GM23338 (cell line): ENCODE data around the gene PNMA8B. TPM values are rescaled to one million over a fixed set of nuclear protein-coding genes. Genes with fewer than 3 reads are reported as not detected.

Source experiments
- ATAC-seq: fragments of 200-7000 bp; cut with Tn5 transposase; 3 replicates; pipeline ENCODE4 v1.9.1; 2020
- DNase-seq: peaks from one replicate; pipeline ENCODE4 v3.0.0-alpha.2; 2015; ENCODE audit warnings: low spot score
- H2AFZ ChIP-seq: fragments of 200-600 bp; sonication (generic); 2 replicates; pipeline ENCODE4 v1.8.0; 2016; ENCODE audit warnings: antibody characterized with exemption, mild to moderate bottlenecking, moderate library complexity
- H3F3A ChIP-seq: fragments of 200-600 bp; sonication (generic); replicated peaks from 2 replicates; pipeline ENCODE4 v1.8.0; 2017; ENCODE audit warnings: antibody characterized with exemption, mixed run types, low read depth
- H3K27ac ChIP-seq: fragments of 200-600 bp; sonication (generic); 2 replicates; pipeline ENCODE4 v1.6.1; 2016; ENCODE audit warnings: low read depth
- H3K27me3 ChIP-seq: fragments of 200-600 bp; sonication (generic); 2 replicates; pipeline ENCODE4 v1.8.0; 2016; ENCODE audit warnings: mild to moderate bottlenecking, mixed run types, moderate library complexity; ENCODE audit not compliant: insufficient read depth
- H3K36me3 ChIP-seq: fragments of 200-600 bp; sonication (generic); 2 replicates; pipeline ENCODE4 v1.8.0; 2016; ENCODE audit warnings: mild to moderate bottlenecking; ENCODE audit not compliant: insufficient read depth
- H3K4me1 ChIP-seq: fragments of 200-600 bp; sonication (generic); 2 replicates; pipeline ENCODE4 v1.8.0; 2016; ENCODE audit warnings: mild to moderate bottlenecking, moderate library complexity; ENCODE audit not compliant: insufficient read depth
- H3K4me2 ChIP-seq: fragments of 200-600 bp; sonication (generic); 2 replicates; pipeline ENCODE4 v1.7.1; 2017; ENCODE audit warnings: mixed run types
- H3K4me3 ChIP-seq: fragments of 200-600 bp; sonication (generic); 2 replicates; pipeline ENCODE4 v1.6.1; 2016; ENCODE audit warnings: mixed run types
- H3K79me2 ChIP-seq: fragments of 200-600 bp; sonication (generic); replicated peaks from 2 replicates; pipeline ENCODE4 v1.8.0; 2017; ENCODE audit warnings: mild to moderate bottlenecking; ENCODE audit not compliant: insufficient read depth
- H3K9me2 ChIP-seq: fragments of 200-600 bp; sonication (generic); 2 replicates; pipeline ENCODE4 v1.8.0; 2017; ENCODE audit not compliant: insufficient read depth
- H4K20me1 ChIP-seq: fragments of 200-600 bp; sonication (generic); replicated peaks from 2 replicates; pipeline ENCODE4 v1.8.0; 2017; ENCODE audit warnings: mild to moderate bottlenecking; ENCODE audit not compliant: insufficient read depth
- H3K27ac Mint-ChIP-seq: 2 replicates; pipeline ENCODE4 v1.8.0; 2020; ENCODE audit warnings: inconsistent platforms, mild to moderate bottlenecking, moderate library complexity, mixed read lengths
- H3K27me3 Mint-ChIP-seq: 3 replicates; pipeline ENCODE4 v1.8.0; 2022; ENCODE audit warnings: low read depth, mild to moderate bottlenecking, moderate library complexity, mixed read lengths, inconsistent platforms; ENCODE audit not compliant: insufficient read depth, poor library complexity
- H3K36me3 Mint-ChIP-seq: 3 replicates; pipeline ENCODE4 v1.8.0; 2021; ENCODE audit warnings: low read depth, mild to moderate bottlenecking, inconsistent platforms, moderate library complexity, mixed read lengths
- H3K4me1 Mint-ChIP-seq: 3 replicates; pipeline ENCODE4 v1.8.0; 2020; ENCODE audit warnings: mild to moderate bottlenecking, inconsistent platforms, mixed read lengths
- H3K4me3 Mint-ChIP-seq: 3 replicates; pipeline ENCODE4 v1.8.0; 2021; ENCODE audit warnings: moderate library complexity, mild to moderate bottlenecking, inconsistent platforms, mixed read lengths
- H3K9me3 Mint-ChIP-seq: 3 replicates; pipeline ENCODE4 v1.8.0; 2020; ENCODE audit warnings: moderate library complexity, mild to moderate bottlenecking, inconsistent platforms, mixed read lengths
- CREB1 ChIP-seq: fragments of 250-450 bp; sonication (Bioruptor Pico); IDR thresholded peaks from 2 replicates; pipeline ENCODE4 v1.5.0; 2020; ENCODE audit warnings: low read depth, mild to moderate bottlenecking, moderate library complexity
- CTCF ChIP-seq, 2 experiments: fragments of 200-600 bp in 1 of 2; sonication (generic) in 1 of 2; conservative IDR thresholded peaks; 2 replicates each; pipeline versions ENCODE4 v1.5.1 to v1.6.1; 2016 to 2017; ENCODE audit warnings: antibody characterized with exemption in 2 of 2, low read depth in 2 of 2, mild to moderate bottlenecking in 2 of 2, moderate library complexity in 1 of 2
- EZH2 ChIP-seq: fragments of 200-600 bp; sonication (generic); IDR thresholded peaks from one replicate; pipeline ENCODE4 v1.8.0; 2017; ENCODE audit warnings: antibody characterized with exemption, mild to moderate bottlenecking, low read depth; ENCODE audit not compliant: unreplicated experiment
- EZH2phosphoT487 ChIP-seq: fragments of 200-600 bp; sonication (generic); IDR thresholded peaks from one replicate; pipeline ENCODE4 v1.8.1; 2018; ENCODE audit warnings: antibody characterized with exemption; ENCODE audit not compliant: unreplicated experiment
- JUNB ChIP-seq: IDR thresholded peaks from one replicate; pipeline ENCODE4 v1.6.1; 2016; ENCODE audit warnings: antibody characterized with exemption; ENCODE audit not compliant: unreplicated experiment
- NANOG ChIP-seq: IDR thresholded peaks from 2 replicates; pipeline ENCODE4 v1.6.1; 2016; ENCODE audit warnings: antibody characterized with exemption, borderline replicate concordance
- POLR2AphosphoS5 ChIP-seq: IDR thresholded peaks from 2 replicates; pipeline ENCODE4 v1.6.1; 2016; ENCODE audit warnings: antibody characterized with exemption, low read depth
- STAT1 ChIP-seq: IDR thresholded peaks from one replicate; pipeline ENCODE4 v1.6.1; 2016; ENCODE audit warnings: antibody characterized with exemption; ENCODE audit not compliant: unreplicated experiment
- ZNF331 ChIP-seq: fragments of 250-450 bp; sonication (Bioruptor Pico); IDR thresholded peaks from 2 replicates; pipeline ENCODE4 v1.5.0; 2020; ENCODE audit warnings: low read depth, mild to moderate bottlenecking, moderate library complexity
- long read RNA-seq: library from polyadenylated mRNA; unstranded; transcript quantifications from one replicate; pipeline ENCODE4 v2.0.0, GENCODE V29; 2020; ENCODE audit not compliant: unreplicated experiment
- polyA plus RNA-seq: library from polyadenylated mRNA; unstranded; fragments of >200 nt; fragmentation: Nextera tagmentation; extraction: Ambion mirVana; gene quantifications from 2 replicates; pipeline ENCODE4 v1.2.1, GENCODE V29; 2016
- total RNA-seq: library from RNA; depleted of rRNA; stranded (reverse); fragments of >200 nt; shearing (Covaris generic); gene quantifications from 2 replicates; pipeline ENCODE4 v1.2.3, GENCODE V29; 2014; rRNA removed
- TF ChIP-seq, protein P1 (sequence below): IDR thresholded peaks from 2 replicates; pipeline ENCODE4 v1.6.1; 2016; ENCODE audit warnings: antibody characterized with exemption
- TF ChIP-seq, protein P2 (sequence below): fragments of 250-450 bp; sonication (Bioruptor Pico); IDR thresholded peaks from 2 replicates; pipeline ENCODE4 v1.5.0; 2020; ENCODE audit warnings: mild to moderate bottlenecking, moderate library complexity

The PNMA8B gene
- total RNA-seq (1.6 and 1.7 TPM in 2 replicates), polyA plus RNA-seq (0.44 and 0.80 TPM in 2 replicates)
- long read RNA-seq: 0 reads

- Mint-ChIP-seq H3K36me3 (no peaks in the 10 kb centered on the region), H3K9me3 (no peaks in the 10 kb centered on the region), H3K27me3 (peaks cover 49% of the 10 kb centered on the region), H3K4me3 (peak within 1 kb of the TSS; percentile 69), H3K27ac (no peak within 1 kb of the TSS), H3K4me1 (peaks cover 11% of the 10 kb centered on the region; the same call in 2 of the 3 replicates)
- Histone ChIP-seq H3K36me3 (no peaks in the 10 kb centered on the region), H3K4me3 (peak within 1 kb of the TSS; percentile 76), H3K79me2 (no peaks in the 10 kb centered on the region), H3K27me3 (peaks cover 49% of the 10 kb centered on the region), H3F3A (no peaks in the 10 kb centered on the region), H3K27ac (no peak within 1 kb of the TSS), H3K9me2 (no peaks in the 10 kb centered on the region), H2AFZ (peak within 1 kb of the TSS; percentile 59), H3K4me1 (peaks cover 25% of the 10 kb centered on the region), H3K4me2 (peak within 1 kb of the TSS; percentile 95), H4K20me1 (no peaks in the 10 kb centered on the region)
- DNase-seq: peak; percentile 98
- TF ChIP-seq, protein P1, sequence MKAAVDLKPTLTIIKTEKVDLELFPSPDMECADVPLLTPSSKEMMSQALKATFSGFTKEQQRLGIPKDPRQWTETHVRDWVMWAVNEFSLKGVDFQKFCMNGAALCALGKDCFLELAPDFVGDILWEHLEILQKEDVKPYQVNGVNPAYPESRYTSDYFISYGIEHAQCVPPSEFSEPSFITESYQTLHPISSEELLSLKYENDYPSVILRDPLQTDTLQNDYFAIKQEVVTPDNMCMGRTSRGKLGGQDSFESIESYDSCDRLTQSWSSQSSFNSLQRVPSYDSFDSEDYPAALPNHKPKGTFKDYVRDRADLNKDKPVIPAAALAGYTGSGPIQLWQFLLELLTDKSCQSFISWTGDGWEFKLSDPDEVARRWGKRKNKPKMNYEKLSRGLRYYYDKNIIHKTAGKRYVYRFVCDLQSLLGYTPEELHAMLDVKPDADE: no peak
- TF ChIP-seq POLR2AphosphoS5: peak; percentile 75
- peak; percentile 63 for ATAC-seq
Measured at GRCh38 chr19:46495786-46496099, at the start of gene PNMA8B. Gene PNMA8B (minus strand): TSS chr19:46495867. CDS start chr19:46495465, 402 bp downstream.

GRCh38 chr19:46544651-46545050 lies 49.0 kb upstream of the PNMA8B start:
- H3K36me3 Mint-ChIP-seq: no peaks in the 10 kb centered on the region
- H3K9me3 Mint-ChIP-seq: peaks cover 2% of the 10 kb centered on the region; the same call in 2 of the 3 replicates
- H3K27ac ChIP-seq: no peak overlapping the region
- peaks cover 6% of the 10 kb centered on the region for H3K4me1 Mint-ChIP-seq
- H3K79me2 ChIP-seq: no peaks in the 10 kb centered on the region
- no peak overlapping the region for H3K27ac Mint-ChIP-seq
- no peak overlapping the region for H3K4me3 Mint-ChIP-seq
- peaks cover 2% of the 10 kb centered on the region for H3K27me3 Mint-ChIP-seq
- no peak overlapping the region for H3K4me3 ChIP-seq
- peak overlapping the region; percentile 47; the same call in 1 of the 2 replicates for H2AFZ ChIP-seq
- no peaks in the 10 kb centered on the region for H3K36me3 ChIP-seq
- ATAC-seq: no peak
- no peaks in the 10 kb centered on the region for H3K9me2 ChIP-seq
- H3K27me3 ChIP-seq: no peaks in the 10 kb centered on the region
- H4K20me1 ChIP-seq: no peaks in the 10 kb centered on the region
- no peak overlapping the region for H3K4me2 ChIP-seq
- H3F3A ChIP-seq: no peaks in the 10 kb centered on the region
- no peaks in the 10 kb centered on the region; the same call in none of the 2 replicates for H3K4me1 ChIP-seq
- no peak for DNase-seq
- no peak for TF ChIP-seq CREB1
- TF ChIP-seq, protein P1: no peak
- TF ChIP-seq JUNB: no peak
- no peak for TF ChIP-seq CTCF (conservative IDR thresholded peaks at IDR 0.05; ENCODE audit: low read depth in 2 of 2)
- TF ChIP-seq EZH2phosphoT487: no peak
- no peak for TF ChIP-seq STAT1
- TF ChIP-seq ZNF331 (CRISPR knock-in tag): no peak
- no peak for TF ChIP-seq POLR2AphosphoS5
- no peak for TF ChIP-seq NANOG
- no peak for TF ChIP-seq EZH2
- TF ChIP-seq, protein P2, sequence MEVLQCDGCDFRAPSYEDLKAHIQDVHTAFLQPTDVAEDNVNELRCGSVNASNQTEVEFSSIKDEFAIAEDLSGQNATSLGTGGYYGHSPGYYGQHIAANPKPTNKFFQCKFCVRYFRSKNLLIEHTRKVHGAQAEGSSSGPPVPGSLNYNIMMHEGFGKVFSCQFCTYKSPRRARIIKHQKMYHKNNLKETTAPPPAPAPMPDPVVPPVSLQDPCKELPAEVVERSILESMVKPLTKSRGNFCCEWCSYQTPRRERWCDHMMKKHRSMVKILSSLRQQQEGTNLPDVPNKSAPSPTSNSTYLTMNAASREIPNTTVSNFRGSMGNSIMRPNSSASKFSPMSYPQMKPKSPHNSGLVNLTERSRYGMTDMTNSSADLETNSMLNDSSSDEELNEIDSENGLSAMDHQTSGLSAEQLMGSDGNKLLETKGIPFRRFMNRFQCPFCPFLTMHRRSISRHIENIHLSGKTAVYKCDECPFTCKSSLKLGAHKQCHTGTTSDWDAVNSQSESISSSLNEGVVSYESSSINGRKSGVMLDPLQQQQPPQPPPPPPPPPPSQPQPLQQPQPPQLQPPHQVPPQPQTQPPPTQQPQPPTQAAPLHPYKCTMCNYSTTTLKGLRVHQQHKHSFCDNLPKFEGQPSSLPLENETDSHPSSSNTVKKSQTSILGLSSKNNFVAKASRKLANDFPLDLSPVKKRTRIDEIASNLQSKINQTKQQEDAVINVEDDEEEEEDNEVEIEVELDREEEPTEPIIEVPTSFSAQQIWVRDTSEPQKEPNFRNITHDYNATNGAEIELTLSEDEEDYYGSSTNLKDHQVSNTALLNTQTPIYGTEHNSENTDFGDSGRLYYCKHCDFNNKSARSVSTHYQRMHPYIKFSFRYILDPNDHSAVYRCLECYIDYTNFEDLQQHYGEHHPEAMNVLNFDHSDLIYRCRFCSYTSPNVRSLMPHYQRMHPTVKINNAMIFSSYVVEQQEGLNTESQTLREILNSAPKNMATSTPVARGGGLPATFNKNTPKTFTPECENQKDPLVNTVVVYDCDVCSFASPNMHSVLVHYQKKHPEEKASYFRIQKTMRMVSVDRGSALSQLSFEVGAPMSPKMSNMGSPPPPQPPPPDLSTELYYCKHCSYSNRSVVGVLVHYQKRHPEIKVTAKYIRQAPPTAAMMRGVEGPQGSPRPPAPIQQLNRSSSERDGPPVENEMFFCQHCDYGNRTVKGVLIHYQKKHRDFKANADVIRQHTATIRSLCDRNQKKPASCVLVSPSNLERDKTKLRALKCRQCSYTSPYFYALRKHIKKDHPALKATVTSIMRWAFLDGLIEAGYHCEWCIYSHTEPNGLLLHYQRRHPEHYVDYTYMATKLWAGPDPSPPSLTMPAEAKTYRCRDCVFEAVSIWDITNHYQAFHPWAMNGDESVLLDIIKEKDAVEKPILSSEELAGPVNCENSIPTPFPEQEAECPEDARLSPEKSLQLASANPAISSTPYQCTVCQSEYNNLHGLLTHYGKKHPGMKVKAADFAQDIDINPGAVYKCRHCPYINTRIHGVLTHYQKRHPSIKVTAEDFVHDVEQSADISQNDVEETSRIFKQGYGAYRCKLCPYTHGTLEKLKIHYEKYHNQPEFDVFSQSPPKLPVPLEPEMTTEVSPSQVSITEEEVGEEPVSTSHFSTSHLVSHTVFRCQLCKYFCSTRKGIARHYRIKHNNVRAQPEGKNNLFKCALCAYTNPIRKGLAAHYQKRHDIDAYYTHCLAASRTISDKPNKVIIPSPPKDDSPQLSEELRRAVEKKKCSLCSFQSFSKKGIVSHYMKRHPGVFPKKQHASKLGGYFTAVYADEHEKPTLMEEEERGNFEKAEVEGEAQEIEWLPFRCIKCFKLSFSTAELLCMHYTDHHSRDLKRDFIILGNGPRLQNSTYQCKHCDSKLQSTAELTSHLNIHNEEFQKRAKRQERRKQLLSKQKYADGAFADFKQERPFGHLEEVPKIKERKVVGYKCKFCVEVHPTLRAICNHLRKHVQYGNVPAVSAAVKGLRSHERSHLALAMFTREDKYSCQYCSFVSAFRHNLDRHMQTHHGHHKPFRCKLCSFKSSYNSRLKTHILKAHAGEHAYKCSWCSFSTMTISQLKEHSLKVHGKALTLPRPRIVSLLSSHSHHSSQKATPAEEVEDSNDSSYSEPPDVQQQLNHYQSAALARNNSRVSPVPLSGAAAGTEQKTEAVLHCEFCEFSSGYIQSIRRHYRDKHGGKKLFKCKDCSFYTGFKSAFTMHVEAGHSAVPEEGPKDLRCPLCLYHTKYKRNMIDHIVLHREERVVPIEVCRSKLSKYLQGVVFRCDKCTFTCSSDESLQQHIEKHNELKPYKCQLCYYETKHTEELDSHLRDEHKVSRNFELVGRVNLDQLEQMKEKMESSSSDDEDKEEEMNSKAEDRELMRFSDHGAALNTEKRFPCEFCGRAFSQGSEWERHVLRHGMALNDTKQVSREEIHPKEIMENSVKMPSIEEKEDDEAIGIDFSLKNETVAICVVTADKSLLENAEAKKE (CRISPR knock-in tag): no peak
